CD14-positive monocyte (primary cell): ENCODE results near the gene NEGR1. TPM values are rescaled to one million over a fixed set of nuclear protein-coding genes. Genes with fewer than 3 reads are reported as not detected.

ENCODE experiments used
- DNase-seq, 3 donors: peaks; one replicate each; pipeline ENCODE4 v3.0.0-alpha.2; 2011 to 2022
- H2AFZ ChIP-seq: 2 replicates; pipeline ENCODE4 v1.6.0; 2012; ENCODE audit warnings: mild to moderate bottlenecking, low read depth, low read length, inconsistent platforms; ENCODE audit not compliant: insufficient read depth, poor library complexity, severe bottlenecking
- H3K27ac ChIP-seq, 2 donors: 1 replicate in 1 of 2; 2 replicates in 1 of 2; pipeline ENCODE4 v1.5.1; 2012 to 2013; ENCODE audit warnings: low read length in 2 of 2, control low read depth in 1 of 2, inconsistent platforms in 1 of 2, low read depth in 1 of 2, mild to moderate bottlenecking in 1 of 2
- H3K27me3 ChIP-seq, 2 donors: one replicate each; pipeline versions ENCODE4 v1.6.0 to v1.6.1; 2011 to 2013; ENCODE audit warnings: low read length in 2 of 2; ENCODE audit not compliant: control insufficient read depth in 2 of 2, insufficient read depth in 2 of 2
- H3K36me3 ChIP-seq, 2 donors: replicated peaks in 1 of 2; 1 replicate in 1 of 2; 2 replicates in 1 of 2; pipeline versions ENCODE4 v1.5.1 to v1.6.1; 2012 to 2013; ENCODE audit warnings: low read length in 2 of 2, control low read depth in 1 of 2, inconsistent platforms in 1 of 2, mild to moderate bottlenecking in 1 of 2; ENCODE audit not compliant: insufficient read depth in 2 of 2, control insufficient read depth in 1 of 2
- H3K4me1 ChIP-seq, 2 donors: 1 replicate in 1 of 2; 2 replicates in 1 of 2; pipeline versions ENCODE4 v1.5.1 to v1.6.1; 2012 to 2013; ENCODE audit warnings: low read length in 2 of 2, control low read depth in 1 of 2, inconsistent platforms in 1 of 2, mild to moderate bottlenecking in 1 of 2, moderate library complexity in 1 of 2; ENCODE audit not compliant: insufficient read depth in 2 of 2, control insufficient read depth in 1 of 2
- H3K4me2 ChIP-seq: replicated peaks from 2 replicates; pipeline ENCODE3; 2012; ENCODE audit warnings: low read length, moderate library complexity, mild to moderate bottlenecking; ENCODE audit not compliant: poor library complexity, severe bottlenecking; ENCODE audit errors: extremely low read depth
- H3K4me3 ChIP-seq, 3 experiments: fragments of 200-600 bp in 1 of 3; sonication (generic) in 1 of 3; replicated peaks in 1 of 3; 1 replicate in 2 of 3; 2 replicates in 1 of 3; pipeline ENCODE4 v1.5.1; 2011 to 2013; ENCODE audit warnings: low read length in 3 of 3, mild to moderate bottlenecking in 3 of 3, control low read depth in 2 of 3, low read depth in 2 of 3, inconsistent platforms in 1 of 3, moderate library complexity in 1 of 3
- H3K79me2 ChIP-seq: 2 replicates; pipeline ENCODE4 v1.6.0; 2012; ENCODE audit warnings: mild to moderate bottlenecking, control low read depth, inconsistent platforms, low read length, moderate library complexity; ENCODE audit not compliant: insufficient read depth
- H3K9ac ChIP-seq: 2 replicates; pipeline ENCODE4 v1.6.0; 2017; ENCODE audit warnings: low read length, mild to moderate bottlenecking; ENCODE audit not compliant: insufficient read depth, poor library complexity, severe bottlenecking
- H3K9me3 ChIP-seq, 2 donors: replicated peaks in 1 of 2; 1 replicate in 1 of 2; 2 replicates in 1 of 2; pipeline versions ENCODE4 v1.5.1 to v1.6.1; 2012 to 2013; ENCODE audit warnings: low read length in 2 of 2, control low read depth in 1 of 2; ENCODE audit not compliant: control insufficient read depth in 1 of 2, insufficient read depth in 1 of 2
- H4K20me1 ChIP-seq: 2 replicates; pipeline ENCODE4 v1.6.0; 2012; ENCODE audit warnings: mild to moderate bottlenecking, low read length, control low read depth, moderate library complexity; ENCODE audit not compliant: insufficient read depth
- H3K27ac Mint-ChIP-seq, 7 donors: one replicate each; pipeline ENCODE4 v1.8.0; 2020; ENCODE audit warnings: mild to moderate bottlenecking in 7 of 7, mixed read lengths in 7 of 7, moderate library complexity in 6 of 7, inconsistent platforms in 2 of 7
- H3K27me3 Mint-ChIP-seq, 3 donors: one replicate each; pipeline ENCODE4 v1.8.0; 2021 to 2022; ENCODE audit warnings: low read depth in 3 of 3, mild to moderate bottlenecking in 3 of 3, mixed read lengths in 3 of 3, moderate library complexity in 3 of 3, inconsistent platforms in 1 of 3
- H3K36me3 Mint-ChIP-seq, 2 donors: one replicate each; pipeline ENCODE4 v1.8.0; 2020; ENCODE audit warnings: mixed read lengths in 2 of 2, inconsistent platforms in 1 of 2, mild to moderate bottlenecking in 1 of 2
- H3K4me1 Mint-ChIP-seq: one replicate; pipeline ENCODE4 v1.8.0; 2020; ENCODE audit warnings: mild to moderate bottlenecking, mixed read lengths
- H3K4me3 Mint-ChIP-seq, 2 donors: one replicate each; pipeline ENCODE4 v1.8.0; 2020; ENCODE audit warnings: mild to moderate bottlenecking in 2 of 2, mixed read lengths in 2 of 2, moderate library complexity in 1 of 2
- H3K9me3 Mint-ChIP-seq, 7 donors: one replicate each; pipeline ENCODE4 v1.8.0; 2020 to 2022; ENCODE audit warnings: mixed read lengths in 7 of 7, mild to moderate bottlenecking in 6 of 7, moderate library complexity in 6 of 7, inconsistent platforms in 2 of 7
- CTCF ChIP-seq: fragments of 200-600 bp; IDR thresholded peaks from one replicate; pipeline ENCODE4 v1.8.0; 2022; ENCODE audit warnings: antibody characterized with exemption, mild to moderate bottlenecking
- WGBS: methylation state at CpG from one replicate; pipeline ENCODE4 v1.1.5; 2013; ENCODE audit warnings: missing lambda C conversion rate; ENCODE audit not compliant: insufficient coverage; 5-methylcytosine and 5-hydroxymethylcytosine counted together
- intact Hi-C, 2 donors: fragments of 100-400 bp; cut with micrococcal nuclease; formaldehyde crosslinking; loops; one replicate each; pipeline versions ENCODE4 v1.15.0 to v1.15.1; 2023
- polyA plus RNA-seq, 3 donors: library from polyadenylated mRNA; depleted of rRNA in 1 of 3; unstranded in 2 of 3; stranded (reverse) in 1 of 3; fragments of 300-500 nt in 2 of 3; fragments of >200 nt in 1 of 3; fragmentation: Illumina TruSeq in 2 of 3; gene quantifications; 1 replicate in 2 of 3; 2 replicates in 1 of 3; pipeline ENCODE4 v1.2.3, GENCODE V29; 2012 to 2021

NEGR1 gene
- polyA plus RNA-seq, 3 donors = 0.03 to 0.15 (median 0.13) TPM

- H3K4me3 ChIP-seq = no peak overlapping the region
- no peaks in the 10 kb centered on the region for H4K20me1 ChIP-seq
- H3K36me3 ChIP-seq = no peaks in the 10 kb centered on the region
- no peaks in the 10 kb centered on the region for H3K9me3 ChIP-seq
- H3K27ac ChIP-seq = no peak overlapping the region
- Mint-ChIP-seq H3K4me3 (no peak overlapping the region), H3K9me3 (peaks cover 0 to 4% (median 0%) of the 10 kb centered on the region in 7 donors), H3K4me1 (no peaks in the 10 kb centered on the region), H3K27ac (no peak overlapping the region), H3K36me3 (no peaks in the 10 kb centered on the region), H3K27me3 (no peaks in the 10 kb centered on the region)
- no peak for TF ChIP-seq CTCF
- no peak overlapping the region for H2AFZ ChIP-seq
- no peak overlapping the region for H3K9ac ChIP-seq
- no CpG with 5 or more reads among the region's 4 CpGs for WGBS
- H3K27me3 ChIP-seq = no peaks in the 10 kb centered on the region
- no peaks in the 10 kb centered on the region for H3K4me1 ChIP-seq
- no peak for DNase-seq
- H3K4me2 ChIP-seq = no peak overlapping the region
- intact Hi-C loops = no loop called here
- no peaks in the 10 kb centered on the region for H3K79me2 ChIP-seq
Measured at GRCh38 chr1:71532343-71532742, 750.0 kb downstream of the NEGR1 start.

- Mint-ChIP-seq H3K4me1 (no peaks in the 10 kb centered on the region), H3K36me3 (no peaks in the 10 kb centered on the region), H3K9me3 (peaks cover 0 to 2% (median 0%) of the 10 kb centered on the region in 7 donors), H3K27me3 (peaks cover 0 to 1% (median 0%) of the 10 kb centered on the region in 3 donors), H3K4me3 (no peak overlapping the region), H3K27ac (no peak overlapping the region)
- H2AFZ ChIP-seq = no peak overlapping the region
- no peaks in the 10 kb centered on the region for H3K79me2 ChIP-seq
- no peaks in the 10 kb centered on the region for H3K27me3 ChIP-seq
- no peaks in the 10 kb centered on the region for H3K4me1 ChIP-seq
- no peaks in the 10 kb centered on the region for H4K20me1 ChIP-seq
- DNase-seq = no peak
- intact Hi-C loops = no loop called here
- H3K9ac ChIP-seq = no peak overlapping the region
- no peaks in the 10 kb centered on the region for H3K9me3 ChIP-seq
- no peak overlapping the region for H3K4me3 ChIP-seq
- H3K4me2 ChIP-seq = no peak overlapping the region
- H3K27ac ChIP-seq = no peak overlapping the region
- no peak for TF ChIP-seq CTCF
- no peaks in the 10 kb centered on the region for H3K36me3 ChIP-seq
Measured at GRCh38 chr1:71526824-71527223, 755.5 kb downstream of the NEGR1 start.
